ENCODE measurements around the gene SERPINA5. TPM values are rescaled to one million over a fixed set of nuclear protein-coding genes. Genes with fewer than 3 reads are reported as not detected.
"Not testable (repeated sequence)": the region's sequence is repeated elsewhere in the genome, so short reads cannot be mapped to it uniquely, and the experiment has no call there.

SERPINA5 gene
- polyA plus RNA-seq, 1 donor from 2014 or later = not detected

DNA sequence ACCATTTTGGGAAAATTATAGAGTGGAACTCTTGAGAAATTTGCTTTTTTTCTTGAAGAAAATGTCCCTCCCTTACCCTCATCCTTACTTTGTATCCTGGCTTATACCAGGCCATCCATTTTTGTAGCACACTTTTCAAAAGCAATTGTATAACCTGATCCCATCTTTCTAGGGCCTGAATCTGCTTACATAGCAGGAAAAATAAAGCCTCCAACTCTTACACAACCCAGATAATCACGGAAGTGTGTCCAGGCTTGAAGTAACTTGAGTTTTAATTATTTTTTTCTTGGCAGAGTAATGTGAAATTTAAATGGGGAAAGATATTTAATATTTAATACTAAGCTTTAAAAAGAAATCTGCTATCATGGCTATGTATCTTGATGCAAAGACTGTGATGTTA is 53.9 kb downstream of the SERPINA5 start:
- Histone ChIP-seq H2AFZ (ENCODE audit: low read depth, low read length) (no peak overlapping the region), H3K9me3 (ENCODE audit: low read length) (no peaks in the 10 kb centered on the region), H3K4me2 (ENCODE audit: low read length) (no peak overlapping the region), H3K36me3 (ENCODE audit: insufficient read depth, low read length) (no peaks in the 10 kb centered on the region), H3K27ac (ENCODE audit: low read length) (no peak overlapping the region), H3K27me3 (ENCODE audit: insufficient read depth, low read depth, low read length) (no peaks in the 10 kb centered on the region), H3K4me3 (ENCODE audit: low read length) (no peak overlapping the region), H4K20me1 (ENCODE audit: insufficient read depth) (no peaks in the 10 kb centered on the region), H3K79me2 (replicated peaks; ENCODE audit: insufficient read depth, low read length) (no peaks in the 10 kb centered on the region), H3K9me2 (ENCODE audit: insufficient read depth, low read length) (no peaks in the 10 kb centered on the region), H3F3A (ENCODE audit: insufficient read depth, low read length, poor library complexity, severe bottlenecking) (no peaks in the 10 kb centered on the region), H3K9ac (ENCODE audit: low read length) (no peak overlapping the region)
- TF ChIP-seq, protein P1, sequence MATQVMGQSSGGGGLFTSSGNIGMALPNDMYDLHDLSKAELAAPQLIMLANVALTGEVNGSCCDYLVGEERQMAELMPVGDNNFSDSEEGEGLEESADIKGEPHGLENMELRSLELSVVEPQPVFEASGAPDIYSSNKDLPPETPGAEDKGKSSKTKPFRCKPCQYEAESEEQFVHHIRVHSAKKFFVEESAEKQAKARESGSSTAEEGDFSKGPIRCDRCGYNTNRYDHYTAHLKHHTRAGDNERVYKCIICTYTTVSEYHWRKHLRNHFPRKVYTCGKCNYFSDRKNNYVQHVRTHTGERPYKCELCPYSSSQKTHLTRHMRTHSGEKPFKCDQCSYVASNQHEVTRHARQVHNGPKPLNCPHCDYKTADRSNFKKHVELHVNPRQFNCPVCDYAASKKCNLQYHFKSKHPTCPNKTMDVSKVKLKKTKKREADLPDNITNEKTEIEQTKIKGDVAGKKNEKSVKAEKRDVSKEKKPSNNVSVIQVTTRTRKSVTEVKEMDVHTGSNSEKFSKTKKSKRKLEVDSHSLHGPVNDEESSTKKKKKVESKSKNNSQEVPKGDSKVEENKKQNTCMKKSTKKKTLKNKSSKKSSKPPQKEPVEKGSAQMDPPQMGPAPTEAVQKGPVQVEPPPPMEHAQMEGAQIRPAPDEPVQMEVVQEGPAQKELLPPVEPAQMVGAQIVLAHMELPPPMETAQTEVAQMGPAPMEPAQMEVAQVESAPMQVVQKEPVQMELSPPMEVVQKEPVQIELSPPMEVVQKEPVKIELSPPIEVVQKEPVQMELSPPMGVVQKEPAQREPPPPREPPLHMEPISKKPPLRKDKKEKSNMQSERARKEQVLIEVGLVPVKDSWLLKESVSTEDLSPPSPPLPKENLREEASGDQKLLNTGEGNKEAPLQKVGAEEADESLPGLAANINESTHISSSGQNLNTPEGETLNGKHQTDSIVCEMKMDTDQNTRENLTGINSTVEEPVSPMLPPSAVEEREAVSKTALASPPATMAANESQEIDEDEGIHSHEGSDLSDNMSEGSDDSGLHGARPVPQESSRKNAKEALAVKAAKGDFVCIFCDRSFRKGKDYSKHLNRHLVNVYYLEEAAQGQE (IDR thresholded peaks at IDR 0.05; ENCODE audit: borderline replicate concordance) = no peak
- no peak for TF ChIP-seq EZH2 (IDR thresholded peaks at IDR 0.05; ENCODE audit: borderline replicate concordance, insufficient read depth, low read length, poor library complexity, severe bottlenecking)
- TF ChIP-seq EP300 (conservative IDR thresholded peaks at IDR 0.05; ENCODE audit: poor library complexity, severe bottlenecking) = no peak
- TF ChIP-seq, protein P2, sequence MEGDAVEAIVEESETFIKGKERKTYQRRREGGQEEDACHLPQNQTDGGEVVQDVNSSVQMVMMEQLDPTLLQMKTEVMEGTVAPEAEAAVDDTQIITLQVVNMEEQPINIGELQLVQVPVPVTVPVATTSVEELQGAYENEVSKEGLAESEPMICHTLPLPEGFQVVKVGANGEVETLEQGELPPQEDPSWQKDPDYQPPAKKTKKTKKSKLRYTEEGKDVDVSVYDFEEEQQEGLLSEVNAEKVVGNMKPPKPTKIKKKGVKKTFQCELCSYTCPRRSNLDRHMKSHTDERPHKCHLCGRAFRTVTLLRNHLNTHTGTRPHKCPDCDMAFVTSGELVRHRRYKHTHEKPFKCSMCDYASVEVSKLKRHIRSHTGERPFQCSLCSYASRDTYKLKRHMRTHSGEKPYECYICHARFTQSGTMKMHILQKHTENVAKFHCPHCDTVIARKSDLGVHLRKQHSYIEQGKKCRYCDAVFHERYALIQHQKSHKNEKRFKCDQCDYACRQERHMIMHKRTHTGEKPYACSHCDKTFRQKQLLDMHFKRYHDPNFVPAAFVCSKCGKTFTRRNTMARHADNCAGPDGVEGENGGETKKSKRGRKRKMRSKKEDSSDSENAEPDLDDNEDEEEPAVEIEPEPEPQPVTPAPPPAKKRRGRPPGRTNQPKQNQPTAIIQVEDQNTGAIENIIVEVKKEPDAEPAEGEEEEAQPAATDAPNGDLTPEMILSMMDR (IDR thresholded peaks at IDR 0.05; ENCODE audit: poor library complexity, severe bottlenecking) = no peak
- no peak for TF ChIP-seq SMC3 (conservative IDR thresholded peaks at IDR 0.05; ENCODE audit: poor library complexity)
- TF ChIP-seq TAF1 (IDR thresholded peaks at IDR 0.05; ENCODE audit: low read depth) = no peak
- no peak for TF ChIP-seq POLR2AphosphoS5 (IDR thresholded peaks at IDR 0.05)
- TF ChIP-seq MXI1 (conservative IDR thresholded peaks at IDR 0.05; ENCODE audit: poor library complexity, severe bottlenecking) = no peak
- TF ChIP-seq RAD21 (conservative IDR thresholded peaks at IDR 0.05) = no peak

DNA sequence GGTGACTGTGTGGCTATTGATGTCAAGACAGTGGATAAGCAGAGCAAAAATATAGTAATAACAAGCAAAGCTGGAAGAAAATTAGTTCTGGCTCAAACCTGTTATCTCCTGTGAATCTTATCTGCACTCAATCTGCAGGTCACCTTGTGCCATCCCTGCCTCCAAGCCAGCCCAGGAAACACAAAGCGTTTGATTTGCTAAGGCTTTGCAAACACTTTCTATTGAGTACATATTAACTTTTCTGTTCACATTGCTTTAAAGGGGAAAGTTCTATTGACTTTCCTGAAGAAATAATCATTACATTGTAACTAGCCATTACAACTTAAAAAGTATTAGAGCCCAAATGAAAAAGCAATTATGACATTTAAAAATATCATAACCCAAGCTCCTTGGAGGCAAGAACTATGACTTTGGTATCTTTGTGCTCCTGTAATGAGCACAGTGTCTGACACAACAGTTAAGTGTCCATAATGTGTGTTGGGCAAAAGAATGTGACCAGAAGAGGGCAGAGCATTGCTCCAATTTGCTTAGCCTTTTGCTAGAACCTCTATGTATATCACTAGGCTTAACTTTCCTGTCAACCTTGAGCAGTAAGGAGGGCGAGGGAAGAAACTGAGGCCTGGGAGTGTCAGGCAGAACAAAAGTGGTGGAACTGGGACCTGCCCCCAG is 55.7 kb downstream of the SERPINA5 start:
- H3K4me3 ChIP-seq (ENCODE audit: low read length) = no peak overlapping the region
- no peak overlapping the region for H3K27ac ChIP-seq (ENCODE audit: low read length)
- no peaks in the 10 kb centered on the region for H3K9me2 ChIP-seq (ENCODE audit: insufficient read depth, low read length)
- H3K4me2 ChIP-seq (ENCODE audit: low read length) = no peak overlapping the region
- H3K36me3 ChIP-seq (ENCODE audit: insufficient read depth, low read length) = no peaks in the 10 kb centered on the region
- H3K27me3 ChIP-seq (ENCODE audit: insufficient read depth, low read depth, low read length) = no peaks in the 10 kb centered on the region
- H3K9ac ChIP-seq (ENCODE audit: low read length) = no peak overlapping the region
- H2AFZ ChIP-seq (ENCODE audit: low read depth, low read length) = no peak overlapping the region
- H3F3A ChIP-seq (ENCODE audit: insufficient read depth, low read length, poor library complexity, severe bottlenecking) = no peaks in the 10 kb centered on the region
- TF ChIP-seq, protein P1 (IDR thresholded peaks at IDR 0.05; ENCODE audit: borderline replicate concordance) = no peak
- TF ChIP-seq EZH2 (IDR thresholded peaks at IDR 0.05; ENCODE audit: borderline replicate concordance, insufficient read depth, low read length, poor library complexity, severe bottlenecking) (no peak), SMC3 (conservative IDR thresholded peaks at IDR 0.05; ENCODE audit: poor library complexity) (no peak), MXI1 (conservative IDR thresholded peaks at IDR 0.05; ENCODE audit: poor library complexity, severe bottlenecking) (no peak), EP300 (conservative IDR thresholded peaks at IDR 0.05; ENCODE audit: poor library complexity, severe bottlenecking) (no peak), TAF1 (IDR thresholded peaks at IDR 0.05; ENCODE audit: low read depth) (no peak), RAD21 (conservative IDR thresholded peaks at IDR 0.05) (no peak), POLR2AphosphoS5 (IDR thresholded peaks at IDR 0.05) (no peak)
- TF ChIP-seq, protein P2 (IDR thresholded peaks at IDR 0.05; ENCODE audit: poor library complexity, severe bottlenecking) = no peak
- no peaks in the 10 kb centered on the region for H3K9me3 ChIP-seq (ENCODE audit: low read length)
- no peaks in the 10 kb centered on the region for H3K79me2 ChIP-seq (replicated peaks; ENCODE audit: insufficient read depth, low read length)
- H4K20me1 ChIP-seq (ENCODE audit: insufficient read depth) = no peaks in the 10 kb centered on the region

DNA sequence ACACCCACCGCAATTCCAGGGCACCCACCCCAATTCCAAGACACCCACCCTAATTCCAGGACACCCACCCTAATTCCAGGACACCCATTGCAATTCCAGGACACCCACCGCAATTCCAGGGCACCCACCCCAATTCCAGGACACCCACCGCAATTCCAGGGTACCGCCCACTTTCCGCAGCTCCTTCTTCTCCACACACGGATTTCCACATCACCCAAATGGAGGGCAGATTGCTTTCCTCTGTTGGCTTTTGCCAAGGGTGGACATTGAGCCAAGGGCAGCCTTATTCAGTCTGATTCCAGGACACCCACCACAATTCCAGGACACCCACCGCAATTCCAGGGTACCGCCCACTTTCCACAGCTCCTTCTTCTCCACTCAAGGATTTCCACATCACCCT is 56.6 kb downstream of the SERPINA5 start:
- not testable (repeated sequence) for H2AFZ ChIP-seq (ENCODE audit: low read depth, low read length); H3K9ac ChIP-seq (ENCODE audit: low read length); H3F3A ChIP-seq (ENCODE audit: insufficient read depth, low read length, poor library complexity, severe bottlenecking); H3K9me3 ChIP-seq (ENCODE audit: low read length); H3K27me3 ChIP-seq (ENCODE audit: insufficient read depth, low read depth, low read length); H3K36me3 ChIP-seq (ENCODE audit: insufficient read depth, low read length); H3K79me2 ChIP-seq (replicated peaks; ENCODE audit: insufficient read depth, low read length); H3K4me2 ChIP-seq (ENCODE audit: low read length); H3K27ac ChIP-seq (ENCODE audit: low read length); H4K20me1 ChIP-seq (ENCODE audit: insufficient read depth); H3K9me2 ChIP-seq (ENCODE audit: insufficient read depth, low read length); H3K4me3 ChIP-seq (ENCODE audit: low read length)
